ENCODE measurements around the gene PPM1N.

DNA sequence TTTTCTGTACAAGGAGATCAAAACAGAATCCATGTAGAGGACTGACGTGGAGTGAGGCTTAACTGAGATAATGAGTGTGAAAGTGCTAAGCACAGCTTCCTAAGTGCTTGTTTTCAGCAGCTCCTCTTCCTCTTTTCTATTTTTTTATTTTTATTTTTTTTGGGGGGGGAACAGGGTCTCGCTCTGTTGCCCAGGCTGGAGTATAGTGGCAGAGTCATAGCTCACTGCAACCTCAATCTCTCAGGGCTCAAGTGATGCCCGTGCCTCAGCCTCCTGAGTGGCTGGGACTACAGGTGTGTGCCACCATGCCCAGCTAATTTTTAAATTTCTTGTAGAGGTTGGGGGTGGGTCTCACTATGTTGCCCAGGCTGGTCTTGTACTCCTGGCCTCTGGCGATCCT lies 36.1 kb upstream of the PPM1N start:
- TF ChIP-seq, protein P1, sequence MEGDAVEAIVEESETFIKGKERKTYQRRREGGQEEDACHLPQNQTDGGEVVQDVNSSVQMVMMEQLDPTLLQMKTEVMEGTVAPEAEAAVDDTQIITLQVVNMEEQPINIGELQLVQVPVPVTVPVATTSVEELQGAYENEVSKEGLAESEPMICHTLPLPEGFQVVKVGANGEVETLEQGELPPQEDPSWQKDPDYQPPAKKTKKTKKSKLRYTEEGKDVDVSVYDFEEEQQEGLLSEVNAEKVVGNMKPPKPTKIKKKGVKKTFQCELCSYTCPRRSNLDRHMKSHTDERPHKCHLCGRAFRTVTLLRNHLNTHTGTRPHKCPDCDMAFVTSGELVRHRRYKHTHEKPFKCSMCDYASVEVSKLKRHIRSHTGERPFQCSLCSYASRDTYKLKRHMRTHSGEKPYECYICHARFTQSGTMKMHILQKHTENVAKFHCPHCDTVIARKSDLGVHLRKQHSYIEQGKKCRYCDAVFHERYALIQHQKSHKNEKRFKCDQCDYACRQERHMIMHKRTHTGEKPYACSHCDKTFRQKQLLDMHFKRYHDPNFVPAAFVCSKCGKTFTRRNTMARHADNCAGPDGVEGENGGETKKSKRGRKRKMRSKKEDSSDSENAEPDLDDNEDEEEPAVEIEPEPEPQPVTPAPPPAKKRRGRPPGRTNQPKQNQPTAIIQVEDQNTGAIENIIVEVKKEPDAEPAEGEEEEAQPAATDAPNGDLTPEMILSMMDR (IDR thresholded peaks at IDR 0.05): no peak
- TF ChIP-seq EHMT2 (IDR thresholded peaks at IDR 0.05; ENCODE audit: low read depth) (no peak), RNF2 (IDR thresholded peaks at IDR 0.05; ENCODE audit: borderline replicate concordance, low read depth) (no peak), BHLHE40 (IDR thresholded peaks at IDR 0.05; ENCODE audit: low read depth, low read length) (no peak), EP300 (IDR thresholded peaks at IDR 0.05) (no peak), POLR2AphosphoS2 (conservative IDR thresholded peaks at IDR 0.05; ENCODE audit: low read length) (no peak)
- TF ChIP-seq, protein P2, sequence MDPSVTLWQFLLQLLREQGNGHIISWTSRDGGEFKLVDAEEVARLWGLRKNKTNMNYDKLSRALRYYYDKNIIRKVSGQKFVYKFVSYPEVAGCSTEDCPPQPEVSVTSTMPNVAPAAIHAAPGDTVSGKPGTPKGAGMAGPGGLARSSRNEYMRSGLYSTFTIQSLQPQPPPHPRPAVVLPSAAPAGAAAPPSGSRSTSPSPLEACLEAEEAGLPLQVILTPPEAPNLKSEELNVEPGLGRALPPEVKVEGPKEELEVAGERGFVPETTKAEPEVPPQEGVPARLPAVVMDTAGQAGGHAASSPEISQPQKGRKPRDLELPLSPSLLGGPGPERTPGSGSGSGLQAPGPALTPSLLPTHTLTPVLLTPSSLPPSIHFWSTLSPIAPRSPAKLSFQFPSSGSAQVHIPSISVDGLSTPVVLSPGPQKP (IDR thresholded peaks at IDR 0.05; ENCODE audit: low read depth, low read length): no peak
